Esophagus squamous epithelium (tissue), 4 donors: ENCODE results near the gene CEL.

ENCODE experiments used
- CTCF ChIP-seq, 6 experiments: fragments of 450-650 bp in 4 of 6; fragments of 200-600 bp in 2 of 6; sonication (generic) in 2 of 6; IDR thresholded peaks; one replicate each; pipeline ENCODE4 v1.5.1; 2016 to 2019; ENCODE audit warnings: antibody characterized with exemption in 6 of 6, mild to moderate bottlenecking in 4 of 6, moderate library complexity in 4 of 6
- POLR2A ChIP-seq, 4 donors: fragments of 450-650 bp; IDR thresholded peaks; one replicate each; pipeline ENCODE4 v1.6.1; 2017; ENCODE audit warnings: antibody characterized with exemption in 4 of 4, mild to moderate bottlenecking in 4 of 4, moderate library complexity in 3 of 4

GRCh38 chr9:133067813-133068212 lies 6.0 kb downstream of the CEL start:
- TF ChIP-seq CTCF (IDR thresholded peaks at IDR 0.05): no peak
- no peak for TF ChIP-seq POLR2A (IDR thresholded peaks at IDR 0.05)
